GM21381 (cell line): Measurements from ENCODE around the gene GPR78.
"Not testable (repeated sequence)": the region's sequence is repeated elsewhere in the genome, so short reads cannot be mapped to it uniquely, and the experiment has no call there.

ENCODE experiments used
- ATAC-seq: cut with Tn5 transposase; IDR thresholded peaks from one replicate; pipeline ENCODE4 v1.9.1; 2021; ENCODE audit warnings: mild to moderate bottlenecking, moderate library complexity; ENCODE audit not compliant: unreplicated experiment

Gene GPR78

GRCh38 chr4:8559524-8560264 is 20.5 kb upstream of the GPR78 start:
- no peak for ATAC-seq

DNA sequence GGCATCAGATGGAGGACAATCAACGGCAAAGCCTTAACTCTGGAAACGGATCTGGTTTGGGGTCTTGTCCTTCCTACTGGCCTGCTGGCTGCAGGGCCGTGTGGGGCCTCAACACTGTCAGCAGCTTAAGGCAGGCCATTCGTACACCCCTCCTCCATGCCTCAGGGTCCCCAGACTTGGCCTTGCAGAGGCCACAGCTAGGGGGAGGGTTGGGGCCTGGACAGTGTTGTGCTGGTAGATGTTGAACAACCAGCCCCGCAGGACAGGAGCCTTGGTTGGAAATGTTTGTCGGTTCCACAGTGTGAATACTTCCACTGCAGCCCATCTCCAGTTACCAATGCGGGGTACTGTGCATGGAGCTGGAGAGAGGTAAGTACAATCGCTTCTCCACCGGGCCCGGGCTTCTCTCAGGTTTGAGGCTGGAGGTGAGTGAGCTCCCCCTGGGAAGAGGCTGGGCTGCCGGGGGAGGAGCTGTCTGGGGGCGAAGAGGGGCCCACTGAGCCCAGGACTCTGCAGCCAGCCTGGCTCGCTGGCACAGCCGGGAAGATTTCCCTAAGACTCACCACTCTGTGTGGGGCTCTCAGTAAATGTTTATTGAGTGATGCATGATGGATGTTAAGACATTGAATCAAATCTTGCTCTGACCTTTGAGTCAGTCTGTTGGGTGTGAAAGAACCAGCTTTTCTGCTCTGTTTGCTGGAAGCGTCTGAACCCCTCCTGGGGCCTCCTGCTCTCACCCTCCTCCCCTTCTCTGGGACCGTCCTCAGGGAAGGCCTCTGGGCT is 19.7 kb upstream of the GPR78 start:
- ATAC-seq, result no peak

DNA sequence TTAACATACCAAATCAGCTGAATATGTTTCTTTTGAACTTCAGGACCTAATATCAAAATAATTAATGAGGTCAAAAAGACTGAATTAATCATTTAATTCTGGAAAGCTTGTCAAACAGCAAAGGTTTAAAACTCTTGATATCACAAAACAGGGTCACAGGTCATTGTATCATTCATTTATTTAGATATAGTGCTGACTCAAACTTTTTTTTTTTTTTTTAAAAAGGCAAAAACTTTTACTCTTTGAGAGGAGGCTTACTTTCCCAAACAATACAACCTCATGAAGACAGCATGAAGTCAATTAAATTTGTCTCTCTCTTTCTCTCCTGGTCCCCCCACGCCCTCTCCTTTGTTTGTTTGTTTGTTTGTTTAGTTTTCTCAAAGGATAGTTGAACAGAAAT is 15.6 kb upstream of the GPR78 start:
- ATAC-seq, result no peak

GRCh38 chr4:8568068-8568668 is 12.0 kb upstream of the GPR78 start:
- ATAC-seq, result no peak

DNA sequence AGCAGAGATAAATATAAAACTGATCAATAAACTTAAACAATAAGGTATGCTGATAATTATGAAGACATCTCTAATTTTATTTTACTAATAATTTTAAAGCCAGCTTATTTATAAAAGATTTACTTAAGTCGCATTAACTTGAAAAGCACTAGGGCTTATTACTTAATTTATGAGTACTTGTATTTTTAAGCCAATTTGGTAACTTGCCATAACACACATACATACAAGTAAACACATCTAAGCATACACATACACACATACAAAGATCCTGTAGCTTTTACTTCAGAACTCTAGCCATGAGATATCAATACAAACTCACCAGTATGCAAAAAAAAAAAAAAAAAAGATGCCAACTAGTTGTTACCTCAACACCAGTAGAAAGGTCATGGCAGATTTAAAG is 10.0 kb upstream of the GPR78 start:
- no peak for ATAC-seq

DNA sequence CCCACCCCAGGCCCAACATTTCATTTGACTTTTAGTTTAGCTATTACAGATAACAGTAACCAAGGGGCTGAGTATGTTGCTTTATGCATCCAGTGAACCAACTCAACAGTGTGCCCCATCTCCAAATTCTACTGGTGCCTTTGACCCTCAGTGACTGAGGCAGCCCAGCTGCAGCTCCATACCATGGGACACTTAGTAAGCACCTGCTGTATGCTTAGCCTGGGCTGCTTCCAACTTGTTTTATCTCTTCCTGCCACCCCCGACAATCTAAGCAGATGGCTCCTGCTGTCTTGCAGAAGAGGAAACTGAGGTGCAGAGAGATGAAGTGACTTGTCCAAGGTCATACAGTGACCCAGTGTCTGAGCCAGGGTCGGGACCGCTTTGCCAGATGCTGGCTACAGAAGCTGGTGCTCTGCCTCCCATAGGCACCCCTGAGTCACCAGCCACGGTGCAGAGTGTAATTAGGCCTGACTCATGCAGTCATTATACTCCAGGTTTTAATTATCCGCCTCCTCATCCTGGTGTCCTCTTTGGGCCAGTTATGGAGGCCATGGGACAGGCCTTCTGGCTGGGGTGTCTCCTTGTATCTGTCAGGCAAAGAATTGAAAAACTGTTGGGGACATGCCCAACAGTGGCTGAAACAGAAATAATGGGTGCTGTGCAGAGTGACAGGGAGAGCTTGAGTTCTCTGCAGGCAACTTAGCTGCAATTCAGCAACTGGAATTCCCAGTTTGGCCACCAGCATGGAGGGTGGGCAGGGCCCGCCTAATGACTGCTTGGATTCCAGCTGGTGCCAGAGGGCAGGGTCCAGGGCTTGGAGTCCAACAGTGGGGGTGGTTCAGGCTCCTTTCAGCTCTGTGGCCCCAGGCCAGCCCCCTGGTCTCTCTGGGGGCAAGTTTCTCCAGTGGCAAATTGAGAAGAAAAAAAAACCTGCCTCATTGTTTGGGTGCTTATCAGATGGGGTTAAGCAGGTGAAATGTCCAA is 8.2 kb upstream of the GPR78 start:
- no peak for ATAC-seq

GRCh38 chr4:8573266-8573665 is 6.9 kb upstream of the GPR78 start:
- ATAC-seq, result no peak

DNA sequence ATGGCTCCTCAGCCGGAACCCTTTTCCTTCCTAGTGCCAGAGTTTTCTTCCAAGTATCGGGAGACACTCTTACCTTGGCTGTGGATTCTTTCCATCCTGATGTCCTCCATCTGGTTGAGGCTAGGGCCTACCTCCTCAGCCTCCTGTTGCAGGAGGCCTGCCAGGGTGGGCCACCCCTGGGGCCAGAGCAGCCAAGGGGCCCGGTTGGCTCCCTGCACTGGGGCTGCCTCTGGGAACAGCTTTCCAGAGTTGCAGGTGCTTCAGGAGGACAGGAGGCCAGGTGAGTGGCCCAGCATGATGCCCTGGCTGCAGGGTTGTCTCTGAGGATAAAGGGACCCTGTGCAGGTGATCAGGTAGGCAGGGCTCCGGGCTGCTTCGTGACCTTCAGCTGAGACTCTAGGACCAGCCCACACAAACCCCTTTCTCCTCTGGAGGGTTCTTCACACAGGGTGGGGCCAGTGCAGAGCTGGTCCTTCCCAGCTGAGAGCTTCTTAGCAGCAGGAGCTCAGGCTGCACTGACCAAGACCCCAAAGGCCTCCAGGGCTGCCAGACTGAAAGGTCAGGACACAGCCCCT is 5.3 kb upstream of the GPR78 start:
- no peak for ATAC-seq

GRCh38 chr4:8575457-8575856 is 4.7 kb upstream of the GPR78 start:
- no peak for ATAC-seq

- ATAC-seq, result not testable (repeated sequence)
Measured at GRCh38 chr4:8576591-8576990, 3.6 kb upstream of the GPR78 start.

GRCh38 chr4:8577046-8577445 is 3.1 kb upstream of the GPR78 start:
- ATAC-seq, result no peak

DNA sequence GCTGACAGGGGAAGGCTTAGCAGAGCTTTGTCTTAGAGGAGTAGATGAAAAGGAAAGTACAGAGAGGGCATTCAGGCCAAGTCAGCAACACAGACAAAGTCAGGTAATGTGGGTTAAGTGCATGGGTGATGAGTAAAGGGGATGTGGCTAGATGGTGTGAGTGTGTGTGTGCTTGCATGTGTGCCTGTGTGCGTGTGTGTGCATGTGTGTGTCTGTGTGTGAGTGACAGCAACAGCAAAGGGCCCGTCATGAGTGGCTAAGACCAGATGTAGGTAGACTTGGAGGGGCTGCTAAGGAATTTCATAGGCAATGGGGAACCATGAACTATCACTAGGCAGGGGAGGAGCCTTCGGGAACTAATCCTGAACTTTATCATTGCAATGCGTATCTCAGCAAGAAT is 2.2 kb upstream of the GPR78 start:
- ATAC-seq, result no peak

- no peak for ATAC-seq
Measured at GRCh38 chr4:8578717-8579116, 1.5 kb upstream of the GPR78 start.

- no peak for ATAC-seq
Measured at GRCh38 chr4:8579526-8580320, 469 bp upstream of the GPR78 start.

DNA sequence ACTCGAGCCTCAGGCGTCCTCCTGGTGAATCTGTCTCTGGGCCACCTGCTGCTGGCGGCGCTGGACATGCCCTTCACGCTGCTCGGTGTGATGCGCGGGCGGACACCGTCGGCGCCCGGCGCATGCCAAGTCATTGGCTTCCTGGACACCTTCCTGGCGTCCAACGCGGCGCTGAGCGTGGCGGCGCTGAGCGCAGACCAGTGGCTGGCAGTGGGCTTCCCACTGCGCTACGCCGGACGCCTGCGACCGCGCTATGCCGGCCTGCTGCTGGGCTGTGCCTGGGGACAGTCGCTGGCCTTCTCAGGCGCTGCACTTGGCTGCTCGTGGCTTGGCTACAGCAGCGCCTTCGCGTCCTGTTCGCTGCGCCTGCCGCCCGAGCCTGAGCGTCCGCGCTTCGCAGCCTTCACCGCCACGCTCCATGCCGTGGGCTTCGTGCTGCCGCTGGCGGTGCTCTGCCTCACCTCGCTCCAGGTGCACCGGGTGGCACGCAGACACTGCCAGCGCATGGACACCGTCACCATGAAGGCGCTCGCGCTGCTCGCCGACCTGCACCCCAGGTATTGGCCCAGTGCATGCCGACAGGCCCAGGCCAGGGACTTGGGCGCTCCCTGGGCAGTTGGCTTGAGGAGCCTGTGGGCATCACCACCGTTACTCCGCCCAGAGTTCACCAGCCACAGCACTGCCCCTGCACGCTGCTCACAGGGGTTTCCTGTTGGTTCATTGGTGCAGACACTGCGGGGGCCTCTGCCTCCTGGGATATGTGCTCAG is 1.1 kb downstream of the GPR78 start:
- ATAC-seq, result no peak

GRCh38 chr4:8582016-8582415 is 1.8 kb downstream of the GPR78 start:
- no peak for ATAC-seq

DNA sequence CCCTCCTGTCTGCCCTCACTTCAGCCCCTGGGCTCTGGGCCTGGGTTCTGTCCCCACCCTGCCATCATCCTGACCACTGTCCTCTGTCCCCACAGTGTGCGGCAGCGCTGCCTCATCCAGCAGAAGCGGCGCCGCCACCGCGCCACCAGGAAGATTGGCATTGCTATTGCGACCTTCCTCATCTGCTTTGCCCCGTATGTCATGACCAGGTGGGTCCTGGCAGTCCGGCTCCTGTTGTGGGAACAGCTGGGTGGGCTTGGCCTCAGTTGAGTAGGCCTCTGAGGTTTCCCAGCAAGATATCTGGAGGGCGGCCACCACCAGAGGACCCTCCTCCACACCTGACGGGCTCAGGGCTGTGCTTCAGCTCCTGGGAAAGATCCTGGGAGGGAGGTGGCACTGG is 2.2 kb downstream of the GPR78 start:
- ATAC-seq, result no peak

DNA sequence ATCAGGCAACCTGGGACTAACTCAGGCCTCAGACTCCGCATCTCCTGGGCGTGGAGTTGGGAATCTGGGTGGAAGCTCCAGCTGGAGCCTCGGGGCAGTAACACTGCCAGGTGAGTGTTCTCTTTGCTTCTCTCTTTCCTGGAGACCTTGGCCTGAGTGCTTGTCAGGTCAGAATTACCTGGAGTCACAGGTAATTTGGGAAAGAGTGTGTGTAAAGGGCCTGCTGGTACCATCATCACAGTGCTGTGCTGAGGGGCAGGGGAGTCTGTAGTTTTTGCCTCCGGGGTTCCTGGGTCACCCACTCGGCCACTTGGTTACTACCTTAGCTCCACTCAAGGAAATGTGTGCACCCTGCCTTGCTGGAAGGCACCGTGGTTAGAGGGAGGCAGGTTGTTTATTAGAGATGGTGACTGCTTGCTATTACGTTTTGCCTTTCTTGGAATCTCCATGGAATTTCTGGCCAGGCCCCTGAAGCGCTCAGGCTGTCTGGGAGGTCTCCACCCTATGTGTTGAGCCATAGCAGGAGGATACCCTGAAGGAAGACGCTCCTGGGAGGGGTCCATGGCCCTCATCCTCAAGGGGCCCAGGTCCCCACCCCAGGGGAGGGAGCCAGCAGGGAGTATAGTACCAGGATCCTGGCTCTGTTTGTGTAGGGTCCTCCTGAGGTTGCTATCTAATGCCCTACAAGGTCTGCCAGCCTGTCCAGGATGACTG is 2.9 kb downstream of the GPR78 start:
- ATAC-seq, result no peak
